ENCODE data around the gene DNAH3.
A peak's percentile ranks its signal among the peaks of the same experiment; 100 is the strongest.
"Not testable (repeated sequence)": the region's sequence is repeated elsewhere in the genome, so short reads cannot be mapped to it uniquely, and the experiment has no call there.

The DNAH3 gene, protein sequence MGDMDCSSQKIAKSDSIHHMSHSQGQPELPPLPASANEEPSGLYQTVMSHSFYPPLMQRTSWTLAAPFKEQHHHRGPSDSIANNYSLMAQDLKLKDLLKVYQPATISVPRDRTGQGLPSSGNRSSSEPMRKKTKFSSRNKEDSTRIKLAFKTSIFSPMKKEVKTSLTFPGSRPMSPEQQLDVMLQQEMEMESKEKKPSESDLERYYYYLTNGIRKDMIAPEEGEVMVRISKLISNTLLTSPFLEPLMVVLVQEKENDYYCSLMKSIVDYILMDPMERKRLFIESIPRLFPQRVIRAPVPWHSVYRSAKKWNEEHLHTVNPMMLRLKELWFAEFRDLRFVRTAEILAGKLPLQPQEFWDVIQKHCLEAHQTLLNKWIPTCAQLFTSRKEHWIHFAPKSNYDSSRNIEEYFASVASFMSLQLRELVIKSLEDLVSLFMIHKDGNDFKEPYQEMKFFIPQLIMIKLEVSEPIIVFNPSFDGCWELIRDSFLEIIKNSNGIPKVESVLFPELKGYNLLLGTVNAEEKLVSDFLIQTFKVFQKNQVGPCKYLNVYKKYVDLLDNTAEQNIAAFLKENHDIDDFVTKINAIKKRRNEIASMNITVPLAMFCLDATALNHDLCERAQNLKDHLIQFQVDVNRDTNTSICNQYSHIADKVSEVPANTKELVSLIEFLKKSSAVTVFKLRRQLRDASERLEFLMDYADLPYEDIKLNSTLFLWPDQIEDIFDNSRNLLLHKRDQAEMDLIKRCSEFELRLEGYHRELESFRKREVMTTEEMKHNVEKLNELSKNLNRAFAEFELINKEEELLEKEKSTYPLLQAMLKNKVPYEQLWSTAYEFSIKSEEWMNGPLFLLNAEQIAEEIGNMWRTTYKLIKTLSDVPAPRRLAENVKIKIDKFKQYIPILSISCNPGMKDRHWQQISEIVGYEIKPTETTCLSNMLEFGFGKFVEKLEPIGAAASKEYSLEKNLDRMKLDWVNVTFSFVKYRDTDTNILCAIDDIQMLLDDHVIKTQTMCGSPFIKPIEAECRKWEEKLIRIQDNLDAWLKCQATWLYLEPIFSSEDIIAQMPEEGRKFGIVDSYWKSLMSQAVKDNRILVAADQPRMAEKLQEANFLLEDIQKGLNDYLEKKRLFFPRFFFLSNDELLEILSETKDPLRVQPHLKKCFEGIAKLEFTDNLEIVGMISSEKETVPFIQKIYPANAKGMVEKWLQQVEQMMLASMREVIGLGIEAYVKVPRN (N-terminal part only)

DNA sequence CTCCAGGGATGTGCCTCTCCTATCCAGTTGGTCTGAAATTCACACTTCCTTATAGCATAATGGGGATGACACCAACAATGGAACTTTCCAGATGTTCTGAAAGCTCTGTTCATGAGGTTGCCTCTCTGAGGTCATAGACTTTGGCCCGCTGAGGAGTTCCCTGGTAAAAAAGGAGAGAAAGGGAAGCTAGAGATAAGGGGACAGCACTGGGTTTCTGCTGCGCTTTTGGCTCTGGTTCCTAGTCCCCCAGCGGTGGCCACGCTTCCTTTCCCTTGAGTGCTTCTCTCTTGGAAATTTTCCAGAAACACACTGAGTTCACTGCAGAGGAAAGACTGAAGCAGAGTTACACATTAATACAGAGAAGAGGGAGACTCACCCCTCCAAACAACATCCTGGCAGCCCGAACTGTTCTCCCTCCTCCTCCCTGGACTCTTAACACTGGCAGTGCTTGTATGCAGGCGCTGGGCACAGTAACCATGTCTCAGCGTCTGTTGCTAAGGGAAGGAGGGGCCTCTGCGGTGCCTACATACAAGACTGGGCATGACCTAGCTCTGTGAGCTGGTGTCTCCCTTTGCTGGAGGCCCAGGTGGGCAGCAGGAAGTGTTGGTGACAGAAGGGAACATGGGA lies at the start of gene DNAH3:
Gene DNAH3, minus strand, starts transcription at position 472 of the 627 bp plus-strand sequence. CDS start 527 bp downstream, outside the sequence.
- peak; percentile 33 to 65 for DNase-seq

DNA sequence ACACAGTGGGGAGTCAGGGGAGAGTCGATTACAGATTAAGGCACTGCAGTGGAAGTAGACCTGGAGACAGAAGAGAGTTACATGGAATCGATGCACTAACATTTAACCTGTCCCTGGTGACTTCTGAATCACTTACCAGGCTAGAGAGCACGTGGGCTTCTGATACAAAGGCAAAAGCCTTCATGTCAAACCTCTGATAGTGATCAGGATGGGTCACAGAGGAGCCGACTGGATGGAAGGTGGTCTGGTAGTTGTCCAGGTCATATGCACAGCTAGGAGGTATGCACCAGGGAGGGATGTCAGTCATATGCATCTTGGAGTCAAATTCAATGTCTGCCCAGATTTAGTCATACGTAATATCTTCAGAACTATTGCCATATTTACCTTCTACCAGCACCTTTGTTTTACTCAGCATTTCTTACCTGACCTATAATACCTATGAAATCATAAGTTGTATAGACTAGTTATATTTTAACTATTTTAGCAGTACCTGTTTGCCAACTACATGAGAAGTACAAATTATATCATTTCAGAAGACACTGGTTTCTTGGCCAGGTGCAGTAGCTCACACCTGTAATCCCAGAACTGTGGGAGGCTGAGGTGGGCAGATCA lies 49.1 kb upstream of the DNAH3 start:
- DNase-seq = no peak

DNA sequence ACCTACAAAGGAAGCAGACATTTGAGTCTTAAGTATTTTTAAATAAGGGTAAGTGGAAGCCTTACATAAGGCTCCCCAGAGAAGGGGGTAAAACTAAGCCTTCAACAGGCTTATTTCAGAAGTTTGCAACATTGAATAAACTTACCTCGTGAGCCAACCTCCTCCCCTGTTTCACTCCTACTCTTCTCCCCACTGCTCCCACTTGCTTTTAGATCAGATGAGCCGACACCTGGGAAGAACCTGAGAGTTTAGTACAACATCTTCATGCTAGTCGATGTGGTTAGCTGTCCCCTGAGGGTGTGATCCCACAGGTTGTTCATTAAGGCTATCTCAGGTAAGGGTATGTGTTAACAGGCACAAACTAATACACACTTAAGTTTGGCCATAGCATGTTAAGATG lies 47.0 kb upstream of the DNAH3 start:
- DNase-seq = no peak

DNA sequence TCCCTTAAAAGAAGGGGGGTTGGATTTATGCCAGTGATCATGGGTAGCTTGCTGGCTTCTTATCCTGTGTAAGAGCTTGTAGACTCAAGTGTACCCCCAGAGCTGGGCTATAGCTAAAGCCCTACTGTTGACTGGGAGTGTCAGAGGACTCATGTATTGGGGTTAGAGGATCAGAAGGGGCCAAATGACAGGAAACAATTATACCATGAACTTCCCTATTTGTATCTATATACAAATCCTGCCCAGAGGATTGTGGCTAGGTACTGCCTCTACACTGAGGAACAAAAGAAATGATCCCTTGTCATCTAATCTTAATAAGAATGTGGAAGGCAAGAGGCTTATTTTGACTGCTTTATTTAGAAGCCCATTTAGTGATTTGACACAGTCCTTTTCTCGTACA lies 46.5 kb upstream of the DNAH3 start:
- no peak for DNase-seq

DNA sequence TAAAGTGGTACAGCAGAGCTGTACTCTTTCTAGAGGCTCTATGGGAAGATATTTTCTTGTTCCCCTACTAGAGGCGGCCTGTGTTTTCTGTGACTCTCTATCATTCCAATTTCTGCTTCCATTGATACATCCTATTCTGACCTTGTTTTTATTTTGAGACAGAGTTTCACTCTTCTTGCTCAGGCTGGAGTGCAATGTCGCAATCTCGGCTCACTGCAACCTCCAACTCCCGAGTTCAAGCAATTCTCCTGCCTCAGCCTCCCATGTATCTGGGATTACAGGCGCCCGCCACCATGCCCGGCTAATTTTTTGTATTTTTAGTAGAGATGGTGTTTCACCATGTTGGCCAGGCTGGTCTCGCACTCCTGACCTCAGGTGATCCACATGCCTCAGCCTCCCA lies 44.7 kb upstream of the DNAH3 start:
- DNase-seq = not testable (repeated sequence)

DNA sequence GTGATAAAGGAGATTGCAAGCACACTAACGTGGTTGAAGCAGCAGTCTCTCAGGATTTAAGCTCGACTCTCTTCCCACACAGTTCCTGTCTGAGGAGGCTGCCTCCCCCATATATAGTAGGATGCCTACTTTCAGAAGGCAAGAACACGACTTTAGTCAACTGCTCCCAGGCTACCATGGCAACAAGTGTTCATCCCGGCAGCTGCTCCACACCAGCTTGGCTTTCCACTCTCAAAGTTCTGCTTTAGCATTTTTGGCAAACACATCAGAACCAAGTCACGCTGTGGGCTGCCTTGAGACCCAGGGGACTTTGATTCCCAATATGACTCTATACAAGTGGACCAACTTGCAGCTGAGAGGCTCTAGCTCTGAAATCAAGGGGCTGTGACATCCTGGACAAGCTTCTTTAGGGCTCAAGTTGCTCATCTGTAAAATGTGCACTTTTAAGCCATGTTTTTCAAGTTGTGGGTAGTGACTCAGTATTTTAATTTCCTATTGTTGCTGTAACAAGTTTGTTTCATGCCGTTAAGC lies 44.2 kb upstream of the DNAH3 start:
- no peak for DNase-seq

DNA sequence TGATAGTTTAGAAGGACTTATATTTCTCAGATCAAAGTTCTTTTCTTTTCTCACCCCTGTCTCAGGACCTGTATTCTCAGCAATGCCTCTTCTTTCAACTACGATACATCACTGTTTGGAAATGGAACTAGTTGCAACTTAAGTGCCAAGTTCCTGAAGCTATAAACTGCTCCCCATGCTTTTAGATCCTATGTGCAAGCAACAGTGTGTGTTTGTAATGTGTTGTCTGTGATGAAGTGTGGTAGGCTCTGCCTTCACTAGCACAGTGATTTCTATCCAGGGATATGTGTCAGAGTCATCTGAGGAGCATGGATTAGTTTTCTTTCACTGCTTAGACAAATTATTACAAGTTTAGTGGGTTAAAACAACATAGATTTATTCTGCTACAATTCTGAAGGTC lies 42.3 kb upstream of the DNAH3 start:
- DNase-seq = no peak

DNA sequence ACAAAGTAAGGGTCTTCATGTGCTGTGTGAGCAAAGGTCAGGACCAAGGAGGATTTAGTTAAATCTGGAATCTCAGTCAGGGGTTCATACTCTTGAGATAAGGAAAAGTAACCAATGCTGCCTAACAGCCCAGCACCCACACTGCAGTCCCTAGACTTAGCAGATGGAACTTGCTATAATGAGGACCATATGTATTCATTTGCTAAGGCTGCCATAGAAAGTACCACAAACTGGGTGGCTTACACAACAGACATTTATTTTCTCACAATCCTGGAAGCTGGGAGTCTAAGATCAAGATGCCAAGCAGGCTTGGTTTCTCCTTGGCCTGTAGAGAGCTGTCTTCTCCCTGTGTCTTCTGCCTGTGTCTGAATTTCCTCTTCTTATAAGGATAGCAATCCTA lies 40.0 kb upstream of the DNAH3 start:
- no peak for DNase-seq

DNA sequence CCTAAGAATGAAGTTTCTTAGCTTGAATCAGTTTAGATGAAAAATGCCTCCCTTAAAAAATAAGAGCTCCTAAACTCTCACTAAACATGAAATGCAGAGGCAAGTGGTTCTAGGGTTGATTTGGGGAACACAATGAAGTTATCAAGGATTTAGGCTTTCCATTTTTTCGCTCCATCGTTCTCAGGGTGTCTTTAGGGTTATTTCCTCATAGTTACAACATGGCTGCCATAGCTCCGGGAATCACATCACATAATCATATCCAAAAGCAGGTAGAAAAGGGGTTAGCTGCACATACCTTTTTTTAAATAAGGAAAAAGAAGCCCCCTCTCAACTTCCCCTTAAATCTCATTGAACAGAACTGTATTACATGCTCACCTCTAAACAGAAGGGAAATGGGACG lies 39.4 kb upstream of the DNAH3 start:
- DNase-seq = no peak

DNA sequence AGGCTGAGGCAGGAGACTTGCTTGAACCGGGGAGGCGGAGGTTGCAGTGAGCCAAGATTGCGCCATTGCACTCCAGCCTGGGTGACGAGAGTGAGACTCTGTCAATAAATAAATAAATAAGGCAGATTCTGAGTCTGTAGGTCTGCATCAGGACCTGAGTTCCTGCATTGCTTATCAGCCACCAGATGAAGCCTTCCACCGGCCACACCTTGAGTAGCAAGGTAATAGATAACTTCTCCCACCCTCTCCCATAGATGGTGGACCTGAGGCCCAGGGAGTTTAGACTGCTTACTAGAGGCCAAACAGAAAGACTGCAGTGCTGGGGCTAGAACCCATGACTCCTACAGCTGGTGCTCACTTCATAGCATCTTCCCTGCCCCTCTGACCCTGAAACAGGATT lies 38.7 kb upstream of the DNAH3 start:
- no peak for DNase-seq

DNA sequence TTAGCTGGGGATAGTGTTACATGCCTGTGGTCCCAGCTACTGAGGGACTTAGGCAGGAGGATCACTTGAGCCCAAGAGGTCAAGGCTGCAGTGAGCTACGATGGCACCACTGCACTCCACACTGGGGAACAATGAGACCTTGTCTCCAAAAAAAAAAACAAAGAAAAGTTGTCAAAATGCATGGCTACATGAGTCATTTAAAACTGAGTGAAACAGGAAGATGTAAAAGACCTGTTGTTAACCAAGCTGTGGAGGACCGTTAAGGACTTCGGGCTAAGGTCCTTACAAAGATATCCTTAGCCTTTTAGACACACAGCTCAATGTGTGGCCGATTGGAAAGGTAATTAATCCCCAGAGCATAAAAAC lies 35.7 kb upstream of the DNAH3 start:
- no peak for DNase-seq

DNA sequence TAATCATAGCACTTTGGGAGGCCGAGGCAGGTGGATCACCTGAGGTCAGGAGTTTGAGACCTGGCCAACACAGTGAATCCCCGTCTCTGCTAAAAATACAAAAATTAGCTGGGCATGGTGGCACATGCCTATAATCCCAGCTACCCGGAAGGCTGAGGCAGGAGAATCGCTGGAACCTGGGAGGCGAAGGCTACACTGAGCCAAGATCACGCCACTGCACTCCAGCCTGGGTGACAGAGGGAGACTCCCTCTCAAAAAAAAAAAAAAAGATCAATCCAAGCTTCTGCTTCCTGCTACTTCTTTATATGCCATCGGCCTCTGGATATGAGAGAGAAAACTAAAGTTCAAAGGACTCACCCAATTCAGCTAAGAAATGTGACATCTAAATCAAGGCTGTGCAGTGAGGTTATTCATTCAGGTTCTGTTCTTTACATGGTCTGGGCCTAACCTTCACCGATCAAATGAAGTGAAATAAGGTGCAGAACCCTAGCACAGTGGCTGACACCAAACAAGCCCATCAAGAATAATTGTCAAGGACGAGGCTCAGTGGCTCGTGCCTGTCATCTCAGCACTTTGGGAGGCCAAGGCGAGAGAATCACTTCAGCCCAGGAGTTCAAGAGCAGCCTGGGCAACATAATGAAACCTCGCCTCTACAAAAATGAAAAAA lies 35.1 kb upstream of the DNAH3 start:
- DNase-seq = no peak

DNA sequence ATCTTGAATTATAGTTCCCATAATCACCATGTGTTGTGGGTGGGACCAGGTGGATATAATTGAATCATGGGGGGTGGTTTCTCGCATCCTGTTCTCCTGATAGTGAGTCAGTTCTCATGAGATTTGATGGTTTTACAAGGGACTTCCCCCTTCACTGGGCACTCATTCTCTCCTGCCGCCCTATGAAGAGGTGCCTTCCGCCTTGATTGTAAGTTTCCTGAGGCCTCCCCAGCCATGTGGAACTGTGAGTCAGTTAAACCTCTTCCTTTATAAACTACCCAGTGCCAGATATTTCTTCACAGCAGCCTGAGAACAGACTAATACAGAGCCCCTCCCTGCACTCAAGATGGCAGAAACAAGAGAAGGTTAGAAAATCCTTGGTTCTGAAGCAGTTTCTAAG lies 34.2 kb upstream of the DNAH3 start:
- no peak for DNase-seq

DNA sequence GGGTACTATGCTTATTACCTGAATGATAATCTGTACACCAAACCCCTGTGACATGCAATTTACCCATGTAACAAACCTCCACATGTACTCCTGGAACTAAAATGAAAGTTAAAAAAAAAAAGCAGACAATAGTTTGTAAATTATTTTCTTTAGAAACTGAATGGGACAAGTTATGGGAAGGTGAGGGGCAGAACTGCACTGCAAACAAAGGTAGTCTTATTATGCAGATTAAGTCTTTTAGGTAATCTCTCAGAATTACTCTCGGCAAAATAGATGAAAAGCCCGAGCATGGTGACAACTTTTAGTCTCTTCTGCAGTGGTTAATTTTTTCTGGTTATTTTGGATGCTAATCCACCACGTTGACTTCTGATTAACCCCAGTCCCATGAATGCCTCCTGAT lies 33.3 kb upstream of the DNAH3 start:
- no peak for DNase-seq

DNA sequence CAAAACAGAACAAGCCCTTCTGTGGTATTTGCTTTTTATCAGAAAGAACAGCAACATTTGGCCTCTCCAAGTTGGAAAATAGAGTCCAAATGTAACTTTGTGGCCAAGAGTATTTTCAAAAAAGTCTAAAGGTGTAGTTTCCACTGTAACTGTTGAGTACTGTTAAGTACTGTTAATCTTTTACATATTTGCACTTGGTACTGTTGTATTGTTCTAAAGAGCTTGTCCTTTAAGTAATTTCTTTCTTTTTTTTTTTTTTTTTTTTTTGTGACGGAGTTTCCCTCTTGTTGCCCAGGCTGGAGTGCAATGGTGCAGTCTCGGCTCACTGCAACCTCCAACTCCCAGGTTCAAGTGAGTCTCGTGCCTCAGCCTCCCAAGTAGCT lies 29.3 kb upstream of the DNAH3 start:
- DNase-seq = no peak

DNA sequence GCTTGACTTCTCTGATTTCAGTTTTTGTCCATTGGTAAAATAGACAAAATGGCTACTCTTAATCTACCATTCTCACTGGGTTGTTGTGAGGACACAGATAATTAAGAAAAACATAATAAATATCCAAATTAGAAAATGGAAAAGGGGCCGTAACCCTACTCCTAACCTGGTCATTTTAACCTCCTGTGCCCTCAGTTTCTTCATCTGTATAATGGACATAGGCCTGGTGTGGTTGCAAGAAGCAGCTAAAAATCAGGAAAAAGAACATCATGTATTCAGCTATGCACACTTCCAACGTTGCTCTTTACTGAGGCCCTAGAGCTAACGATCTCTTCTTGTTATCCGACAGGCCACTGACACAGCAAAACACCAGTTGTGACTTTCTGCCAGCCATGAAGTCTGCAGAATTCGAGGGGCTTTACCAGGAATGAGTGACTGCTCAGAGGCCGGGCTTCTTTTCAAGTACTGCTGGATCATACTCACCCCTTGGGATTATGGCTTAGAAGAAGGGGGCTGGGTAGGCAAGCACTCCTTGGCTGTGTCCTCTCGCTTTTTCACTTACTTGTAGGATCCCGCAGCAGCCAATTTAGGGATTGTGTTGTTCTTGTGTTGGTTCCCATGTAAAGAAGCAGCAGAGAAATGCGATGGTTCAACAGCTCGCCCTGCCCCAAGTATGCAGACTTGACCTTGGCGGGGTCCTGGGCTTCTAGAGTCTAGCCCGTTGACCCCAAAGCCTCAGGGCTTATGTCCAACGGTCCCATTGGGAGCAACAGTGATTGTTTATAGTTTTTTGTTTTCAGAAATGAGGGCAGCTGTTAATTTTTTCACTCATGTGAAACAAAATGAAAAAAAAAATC lies 28.7 kb upstream of the DNAH3 start:
- DNase-seq = no peak

DNA sequence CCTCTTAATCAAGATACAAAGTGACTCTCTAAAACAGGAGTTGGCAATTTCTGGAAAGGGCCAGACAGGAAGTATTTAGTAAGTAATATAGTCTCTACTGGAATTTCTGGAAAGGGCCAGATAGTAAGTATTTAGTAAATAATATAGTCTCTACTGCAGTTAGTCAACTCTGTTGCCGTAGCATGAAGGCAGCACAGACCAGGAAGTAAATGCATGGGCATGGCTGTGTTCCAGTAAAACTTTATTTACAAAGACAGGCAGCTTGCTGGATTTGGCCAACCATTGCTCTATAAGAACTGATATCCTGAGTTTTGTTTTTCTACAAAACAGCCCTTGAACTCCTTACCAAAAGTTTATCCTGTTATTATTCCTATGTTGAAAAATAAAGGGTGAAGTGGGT lies 24.8 kb upstream of the DNAH3 start:
- no peak for DNase-seq

DNA sequence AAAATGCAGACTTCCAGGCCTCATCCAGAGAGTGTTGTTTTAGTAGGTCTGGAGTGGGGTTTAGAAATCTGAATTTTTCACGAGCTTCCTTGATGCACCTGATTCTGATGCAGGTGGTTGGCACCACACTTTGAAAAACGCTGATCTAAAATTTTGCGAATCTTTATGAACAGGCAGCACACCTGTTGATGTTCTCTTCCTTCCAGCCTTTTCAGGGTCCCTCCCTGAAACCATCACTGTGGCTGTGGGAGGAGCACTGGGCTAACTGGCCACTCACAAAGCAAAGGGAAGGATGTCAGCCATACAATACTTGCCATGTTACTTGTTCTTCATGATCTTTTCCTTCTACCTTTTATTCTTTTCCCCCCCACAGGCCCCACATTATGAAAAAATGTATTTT lies 22.0 kb upstream of the DNAH3 start:
- DNase-seq = no peak

DNA sequence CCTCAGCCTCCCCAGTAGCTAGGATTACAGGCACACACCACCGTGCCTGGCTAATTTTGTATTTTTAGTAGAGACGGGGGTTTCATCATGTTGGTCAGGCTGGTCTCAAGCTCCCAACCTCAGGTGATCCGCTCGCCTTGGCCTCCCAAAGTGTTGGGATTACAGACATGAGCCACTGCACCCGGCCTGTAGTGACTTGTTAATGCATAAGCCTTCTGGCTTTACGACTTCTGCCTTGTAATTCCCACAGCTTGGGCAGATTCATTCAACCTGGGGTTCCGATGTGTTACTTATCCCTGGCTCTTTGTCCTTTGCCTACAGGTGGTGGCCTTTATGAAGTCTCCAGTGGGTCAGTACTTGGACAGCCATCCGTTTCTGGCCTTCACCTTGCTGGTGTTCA lies 19.5 kb upstream of the DNAH3 start:
- not testable (repeated sequence) for DNase-seq

DNA sequence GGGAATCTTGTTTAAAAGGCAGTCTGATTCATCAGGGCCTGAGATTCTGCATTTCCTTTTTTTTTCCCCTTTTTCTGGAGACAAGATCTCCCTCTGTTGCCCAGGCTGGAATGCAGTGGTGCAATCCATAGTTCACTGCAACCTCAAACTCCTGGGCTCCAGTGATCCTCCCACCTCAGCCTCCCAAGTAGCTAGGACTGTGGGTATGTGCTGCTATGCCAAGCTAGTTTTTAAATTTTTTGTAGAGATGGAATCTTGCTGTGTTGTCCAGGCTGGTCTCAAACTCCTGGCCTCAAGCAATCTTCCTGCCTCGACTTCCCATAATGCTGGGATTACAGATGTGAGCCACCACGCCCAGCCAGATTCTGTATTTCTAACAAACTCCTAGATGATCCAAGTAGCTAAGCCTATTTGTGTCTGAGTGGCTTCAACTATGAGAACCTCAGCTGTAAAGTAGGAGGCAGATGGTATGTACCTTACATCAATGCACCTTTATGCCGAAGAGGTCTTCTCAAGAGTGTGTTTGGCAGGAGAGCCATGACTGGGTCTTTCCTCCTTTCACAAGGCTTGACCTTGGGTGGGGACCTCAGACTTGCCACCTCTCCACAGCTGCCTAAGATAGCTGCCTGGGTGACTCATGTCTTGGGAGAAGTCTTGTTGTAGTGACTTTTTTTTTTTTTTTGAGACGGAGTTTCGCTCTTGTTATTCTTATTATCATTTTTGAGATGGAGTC lies 18.8 kb upstream of the DNAH3 start:
- DNase-seq = no peak
